IPS-NIHi11 (cell line): ENCODE results near the gene CLRN1.

ENCODE experiments used
- DNase-seq: peaks from one replicate; pipeline ENCODE4 v3.0.0; 2012; ENCODE audit warnings: mixed read lengths, low spot score

Gene CLRN1

GRCh38 chr3:150975992-150976368, 3.5 kb upstream of the CLRN1 start:
- DNase-seq: no peak

GRCh38 chr3:150975086-150975991, 2.8 kb upstream of the CLRN1 start:
- DNase-seq: no peak

- no peak for DNase-seq
Measured at GRCh38 chr3:150970665-150971324, 1.7 kb downstream of the CLRN1 start.

GRCh38 chr3:150968341-150969035, 4.0 kb downstream of the CLRN1 start:
- no peak for DNase-seq

- no peak for DNase-seq
Measured at GRCh38 chr3:150965436-150965835, 7.1 kb downstream of the CLRN1 start.

- no peak for DNase-seq
Measured at GRCh38 chr3:150961949-150962348, 10.6 kb downstream of the CLRN1 start.

- DNase-seq: no peak
Measured at GRCh38 chr3:150960708-150961684, 11.5 kb downstream of the CLRN1 start.

GRCh38 chr3:150958683-150959082, 13.8 kb downstream of the CLRN1 start:
- no peak for DNase-seq

GRCh38 chr3:150956376-150956775, 16.2 kb downstream of the CLRN1 start:
- no peak for DNase-seq

- no peak for DNase-seq
Measured at GRCh38 chr3:150951923-150952322, 20.6 kb downstream of the CLRN1 start.

- DNase-seq: no peak
Measured at GRCh38 chr3:150945226-150946032, 27.1 kb downstream of the CLRN1 start.

GRCh38 chr3:150942221-150942620, 30.3 kb downstream of the CLRN1 start:
- no peak for DNase-seq

- no peak for DNase-seq
Measured at GRCh38 chr3:150936693-150937092, 35.8 kb downstream of the CLRN1 start.

GRCh38 chr3:150933473-150933995, 39.0 kb downstream of the CLRN1 start:
- DNase-seq: no peak

- DNase-seq: no peak
Measured at GRCh38 chr3:150931745-150932144, 40.8 kb downstream of the CLRN1 start.

GRCh38 chr3:150930839-150931238, 41.7 kb downstream of the CLRN1 start:
- DNase-seq: no peak

GRCh38 chr3:150928234-150928633, 44.3 kb downstream of the CLRN1 start:
- no peak for DNase-seq

- DNase-seq: no peak
Measured at GRCh38 chr3:150926328-150926727, 46.2 kb downstream of the CLRN1 start.

- DNase-seq: peak; percentile 80
Measured at GRCh38 chr3:150925751-150926201, 46.8 kb downstream of the CLRN1 start.

GRCh38 chr3:150922611-150923010, 49.9 kb downstream of the CLRN1 start:
- DNase-seq: peak; percentile 74
